GM18861 (cell line): ENCODE data around the gene LAMA3.

Experiments used
- ATAC-seq: cut with Tn5 transposase; IDR thresholded peaks from one replicate; pipeline ENCODE4 v1.9.1; 2021; ENCODE audit not compliant: unreplicated experiment

LAMA3 gene

DNA sequence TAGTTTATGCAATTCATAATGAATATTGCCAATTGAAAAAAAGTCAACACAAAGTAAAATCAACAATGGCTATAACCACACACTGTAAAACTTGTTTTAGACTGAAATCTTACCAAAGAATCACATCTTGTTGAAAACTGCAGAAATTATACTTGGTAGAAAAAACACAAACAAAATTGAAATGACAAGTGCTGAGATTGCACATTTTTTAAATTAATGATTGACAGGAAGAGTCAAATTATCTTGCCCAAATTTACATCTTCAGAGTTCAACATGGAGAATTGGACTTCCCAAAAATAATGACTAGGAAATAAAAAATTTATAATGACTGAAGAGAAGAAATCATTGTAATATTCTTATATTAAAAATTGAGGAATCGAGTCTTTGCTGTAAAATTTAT is 240.7 kb downstream of the LAMA3 start:
- ATAC-seq: no peak

GRCh38 chr18:23932385-23933067 is 243.3 kb downstream of the LAMA3 start:
- ATAC-seq: no peak

DNA sequence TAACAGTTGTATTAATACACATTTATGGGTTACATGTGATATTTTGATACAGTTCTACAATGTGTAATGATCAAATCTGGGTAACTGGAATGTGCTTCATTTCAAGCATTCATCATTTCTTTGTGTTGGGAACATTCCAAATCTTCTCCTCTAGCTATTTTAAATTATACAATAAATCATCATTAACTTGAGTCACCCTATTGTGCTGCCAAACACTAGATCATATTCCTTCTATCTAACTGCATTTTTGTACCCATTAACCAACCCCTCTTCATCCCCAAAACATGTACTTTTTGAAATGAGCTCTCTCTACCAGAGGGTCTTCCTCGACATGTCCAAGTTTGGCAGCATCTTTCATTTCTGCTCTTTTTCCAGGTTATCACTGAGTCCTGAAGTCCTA is 244.2 kb downstream of the LAMA3 start:
- ATAC-seq: no peak

DNA sequence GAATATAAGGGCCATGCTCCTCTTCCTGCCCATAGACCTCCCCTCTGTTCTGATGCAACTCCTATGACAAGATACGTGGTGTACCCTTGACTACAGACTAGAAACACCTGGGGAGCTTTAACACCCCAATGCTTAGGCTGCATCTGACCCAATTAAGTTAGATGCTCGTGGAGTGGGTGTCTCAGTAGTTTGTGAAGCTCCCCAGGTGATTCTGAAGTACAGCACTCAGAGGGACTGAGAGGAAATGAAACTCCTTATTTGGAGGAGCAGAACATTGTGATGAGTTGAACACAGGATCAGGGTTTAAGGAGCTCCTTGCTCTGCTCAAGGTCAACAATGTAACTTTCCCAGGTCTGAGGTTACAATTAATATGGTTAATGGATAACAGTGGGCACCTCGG is 245.0 kb downstream of the LAMA3 start:
- ATAC-seq: no peak

GRCh38 chr18:23934863-23935262 is 245.6 kb downstream of the LAMA3 start:
- ATAC-seq: no peak

GRCh38 chr18:23935804-23936203 is 246.6 kb downstream of the LAMA3 start:
- ATAC-seq: no peak

GRCh38 chr18:23936381-23936958 is 247.2 kb downstream of the LAMA3 start:
- no peak for ATAC-seq

GRCh38 chr18:23938043-23938756 is 248.9 kb downstream of the LAMA3 start:
- ATAC-seq: no peak

- ATAC-seq: no peak
These were observed 249.7 kb downstream of the LAMA3 start for GRCh38 chr18:23938901-23939341.

- ATAC-seq: no peak
These were observed 250.1 kb downstream of the LAMA3 start for GRCh38 chr18:23939366-23939765.

DNA sequence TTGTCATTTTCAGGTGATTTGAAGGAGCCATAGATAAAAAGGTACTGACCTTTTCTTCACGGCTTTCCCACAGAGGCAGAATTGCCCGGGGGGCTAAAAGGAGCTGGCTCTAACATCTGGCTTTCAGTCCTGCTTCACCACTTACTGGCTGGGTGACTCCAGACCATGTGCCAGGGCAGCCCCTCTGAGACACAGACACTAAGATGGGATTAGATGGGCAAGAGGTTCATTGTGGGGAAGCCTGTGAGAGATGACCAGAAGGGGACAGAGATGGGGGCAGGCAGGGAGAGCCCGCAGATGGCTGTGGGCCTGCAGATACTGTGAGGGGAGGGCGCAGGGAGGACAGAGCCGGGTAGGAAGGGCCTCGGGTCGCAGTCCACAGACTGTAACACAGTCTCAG is 250.6 kb downstream of the LAMA3 start:
- no peak for ATAC-seq

DNA sequence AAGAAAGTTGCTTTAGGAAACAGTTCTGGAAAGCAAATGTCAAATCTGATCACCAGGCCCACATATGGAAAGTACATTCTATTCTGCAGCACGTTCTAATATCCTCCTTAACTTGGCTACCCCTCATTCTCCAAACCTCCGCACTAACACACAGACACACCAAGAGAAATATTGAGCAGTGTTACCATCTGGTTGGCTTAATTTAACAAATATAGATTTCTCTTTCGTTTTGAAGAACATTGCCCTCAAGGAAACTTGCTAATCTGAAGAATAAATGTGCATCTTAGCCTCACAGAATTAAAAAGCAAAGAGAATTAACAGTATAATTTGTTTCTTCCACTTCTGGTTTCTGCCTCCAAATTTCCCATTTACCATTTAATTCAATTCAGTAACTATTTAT is 252.5 kb downstream of the LAMA3 start:
- no peak for ATAC-seq

GRCh38 chr18:23943104-23943503 is 253.9 kb downstream of the LAMA3 start:
- peak; percentile 60 for ATAC-seq

DNA sequence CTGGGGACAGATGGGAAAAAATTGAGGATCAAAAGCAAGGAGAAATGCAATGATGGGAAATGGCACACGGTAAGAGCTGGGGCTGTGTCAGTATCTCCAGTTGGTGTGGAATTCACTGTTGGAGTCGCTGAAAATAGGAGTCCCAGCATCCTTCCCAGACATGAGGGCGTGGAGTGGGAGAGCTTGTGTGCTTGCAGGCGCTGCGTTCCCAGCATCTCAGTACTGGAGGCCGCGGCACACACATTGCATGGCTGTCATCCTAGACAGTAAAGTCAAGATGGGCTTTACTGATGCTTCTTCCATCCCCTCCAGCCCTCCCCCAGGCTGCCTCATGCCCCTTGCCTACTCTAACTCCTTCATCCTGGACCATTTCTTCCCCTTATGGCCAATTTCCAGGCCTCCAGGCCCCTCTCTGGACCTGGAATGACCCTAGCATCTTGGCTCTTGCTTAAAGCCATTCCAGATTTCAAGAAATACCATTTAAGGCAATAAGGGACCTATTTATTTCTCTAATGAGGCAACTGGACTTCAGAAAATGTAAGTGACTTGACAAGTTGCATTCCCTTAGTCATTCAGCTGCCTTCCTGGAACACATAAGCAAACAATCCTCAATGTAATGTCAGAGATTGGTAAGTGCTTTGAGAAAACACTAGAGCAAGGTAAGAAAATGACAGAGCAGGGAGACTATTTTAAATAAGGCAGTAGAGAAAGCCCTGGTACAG is 254.8 kb downstream of the LAMA3 start:
- no peak for ATAC-seq

GRCh38 chr18:23945416-23946079 is 256.3 kb downstream of the LAMA3 start:
- peak; percentile 48 for ATAC-seq

- no peak for ATAC-seq
These were observed 260.6 kb downstream of the LAMA3 start for GRCh38 chr18:23949863-23950262.

DNA sequence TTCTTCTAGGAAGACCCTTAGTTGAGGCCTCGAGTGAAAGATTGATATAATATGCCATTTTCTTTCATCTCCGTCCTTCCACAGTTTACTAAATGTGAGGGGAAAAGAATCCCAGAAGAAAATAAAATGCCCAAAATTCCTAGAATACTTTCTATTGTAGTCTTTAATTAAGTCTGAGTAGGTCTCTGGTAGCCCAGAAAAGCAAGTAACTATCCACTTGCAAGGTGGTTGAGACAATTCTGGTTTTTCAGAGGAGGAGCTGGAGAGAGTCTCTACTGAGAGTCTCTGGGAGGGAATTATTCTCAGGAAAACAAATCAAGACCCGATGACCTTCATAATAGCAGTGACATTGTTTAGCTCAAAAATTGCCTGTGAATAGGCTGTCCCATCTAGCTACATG is 261.4 kb downstream of the LAMA3 start:
- no peak for ATAC-seq

DNA sequence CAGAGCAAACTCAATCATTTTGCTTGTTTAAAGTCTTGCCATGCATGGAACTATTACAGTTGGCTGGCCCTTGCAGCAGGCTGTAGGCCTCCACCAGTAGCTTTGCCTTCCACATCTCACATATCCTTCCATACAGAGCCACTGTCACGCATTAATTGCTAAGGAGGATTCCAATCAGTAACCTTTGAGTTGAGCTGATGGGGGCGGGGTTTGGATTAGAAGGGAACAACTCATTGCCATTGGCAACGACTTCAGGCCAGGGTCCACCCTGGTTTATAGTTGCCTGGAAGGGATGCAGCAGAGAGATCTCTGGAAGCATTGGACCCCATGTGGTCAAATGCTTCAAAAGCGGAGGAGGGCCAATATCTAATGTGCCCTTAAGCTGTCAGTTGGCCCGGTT is 262.0 kb downstream of the LAMA3 start:
- ATAC-seq: no peak

DNA sequence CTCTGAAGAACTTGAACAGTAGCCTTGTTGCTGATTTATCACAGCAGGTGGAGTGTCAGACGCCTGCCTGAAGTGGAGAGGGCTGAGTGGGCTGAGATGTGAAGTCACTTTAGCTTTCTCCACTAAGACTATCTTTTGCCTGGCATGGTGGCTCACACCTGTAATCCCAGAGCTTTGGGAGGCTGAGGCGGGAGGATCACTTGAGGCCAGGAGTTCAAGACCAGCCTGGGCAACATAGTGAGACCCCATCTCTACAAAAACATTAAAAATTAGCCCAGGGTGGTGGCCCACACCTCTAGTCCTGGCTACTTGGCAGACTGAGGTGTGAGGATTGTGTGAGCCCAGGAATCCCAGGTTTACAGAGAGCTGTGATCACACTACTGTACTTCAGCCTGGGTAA is 264.7 kb downstream of the LAMA3 start:
- no peak for ATAC-seq

- ATAC-seq: no peak
These were observed 267.2 kb downstream of the LAMA3 start for GRCh38 chr18:23956483-23956882.

DNA sequence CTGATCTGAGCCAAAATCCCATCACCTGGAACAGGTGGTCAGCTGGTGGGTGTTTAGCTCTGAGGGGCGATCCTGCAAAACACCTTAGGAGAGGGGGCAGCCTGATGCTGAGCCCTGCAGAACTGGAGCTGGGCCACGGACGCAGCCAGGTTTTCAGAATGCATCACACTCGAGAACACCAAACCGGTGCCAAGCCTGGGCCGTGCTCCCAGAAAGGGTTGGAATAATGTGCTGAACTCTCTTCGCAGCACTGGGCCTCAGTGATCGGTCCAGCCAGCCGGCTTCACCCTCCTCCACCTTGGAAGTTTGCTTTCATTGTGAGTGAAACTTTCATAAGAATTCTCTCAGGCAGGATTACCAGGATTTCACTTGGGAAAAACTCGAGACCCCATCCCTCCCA is 268.8 kb downstream of the LAMA3 start:
- ATAC-seq: no peak
